GM19099 (cell line): ENCODE data around the gene ATXN7L3B.

Experiments
- POLR2A ChIP-seq: IDR thresholded peaks from 3 replicates; pipeline ENCODE4 v1.6.1; 2011; ENCODE audit warnings: low read depth; ENCODE audit not compliant: insufficient read length; ENCODE audit errors: extremely low read depth

ATXN7L3B gene

DNA sequence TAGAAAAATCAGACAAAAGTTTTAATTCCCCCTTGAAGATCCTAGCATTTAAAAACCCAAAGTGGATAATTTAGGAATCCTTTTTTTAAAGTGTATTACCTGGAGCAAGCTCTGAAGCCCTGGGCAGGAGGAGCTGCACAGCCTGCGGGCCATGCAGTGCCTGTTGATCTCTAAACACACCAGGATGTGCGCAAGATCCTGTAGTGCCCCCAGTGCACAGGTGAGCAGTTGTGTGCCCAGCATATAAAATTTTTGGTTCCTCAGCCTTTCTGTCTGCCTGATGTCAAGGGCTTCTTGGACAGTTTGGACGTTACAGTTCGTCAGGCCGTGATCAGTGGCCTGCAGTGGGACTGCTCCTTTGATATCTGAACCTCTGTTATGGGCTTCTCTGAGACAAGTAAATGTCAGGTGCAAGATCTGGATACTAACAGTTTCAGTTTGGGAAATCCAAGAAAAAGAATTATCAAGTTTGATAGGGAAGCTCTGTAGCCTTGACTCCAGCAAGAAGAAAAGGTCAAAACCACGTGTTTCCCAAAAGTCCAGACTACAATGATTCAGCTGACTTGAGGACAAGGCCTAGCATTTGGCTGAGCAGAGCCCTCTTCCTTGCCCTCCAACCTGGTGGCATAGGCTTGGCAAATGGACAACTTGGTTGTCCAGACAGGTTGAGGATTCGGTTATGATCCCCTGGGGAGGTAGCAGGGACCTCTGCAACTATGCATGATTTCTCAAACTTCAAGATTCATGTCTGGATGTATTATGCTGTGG is 1.0 kb downstream of the ATXN7L3B start:
- no peak for TF ChIP-seq POLR2A

DNA sequence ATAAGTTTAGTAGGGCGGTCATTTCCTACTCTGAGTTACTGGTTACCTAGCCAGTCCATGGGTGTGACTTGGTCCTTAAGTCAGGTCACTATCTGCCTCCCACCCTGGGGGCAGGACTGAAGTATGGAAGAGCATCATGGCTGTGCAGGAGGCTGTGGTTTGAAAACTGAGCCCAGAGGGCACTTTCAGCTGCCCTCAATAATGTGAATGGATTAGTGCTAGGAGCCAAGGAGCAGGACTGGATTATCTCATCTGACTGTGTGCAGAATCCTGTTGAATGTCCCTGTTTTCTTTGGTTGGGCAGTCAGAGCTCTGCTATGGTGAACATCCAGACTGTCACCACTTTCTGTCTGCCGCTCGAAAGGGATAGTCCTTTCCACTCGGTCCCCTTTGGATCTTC is 1.6 kb downstream of the ATXN7L3B start:
- TF ChIP-seq POLR2A: no peak

DNA sequence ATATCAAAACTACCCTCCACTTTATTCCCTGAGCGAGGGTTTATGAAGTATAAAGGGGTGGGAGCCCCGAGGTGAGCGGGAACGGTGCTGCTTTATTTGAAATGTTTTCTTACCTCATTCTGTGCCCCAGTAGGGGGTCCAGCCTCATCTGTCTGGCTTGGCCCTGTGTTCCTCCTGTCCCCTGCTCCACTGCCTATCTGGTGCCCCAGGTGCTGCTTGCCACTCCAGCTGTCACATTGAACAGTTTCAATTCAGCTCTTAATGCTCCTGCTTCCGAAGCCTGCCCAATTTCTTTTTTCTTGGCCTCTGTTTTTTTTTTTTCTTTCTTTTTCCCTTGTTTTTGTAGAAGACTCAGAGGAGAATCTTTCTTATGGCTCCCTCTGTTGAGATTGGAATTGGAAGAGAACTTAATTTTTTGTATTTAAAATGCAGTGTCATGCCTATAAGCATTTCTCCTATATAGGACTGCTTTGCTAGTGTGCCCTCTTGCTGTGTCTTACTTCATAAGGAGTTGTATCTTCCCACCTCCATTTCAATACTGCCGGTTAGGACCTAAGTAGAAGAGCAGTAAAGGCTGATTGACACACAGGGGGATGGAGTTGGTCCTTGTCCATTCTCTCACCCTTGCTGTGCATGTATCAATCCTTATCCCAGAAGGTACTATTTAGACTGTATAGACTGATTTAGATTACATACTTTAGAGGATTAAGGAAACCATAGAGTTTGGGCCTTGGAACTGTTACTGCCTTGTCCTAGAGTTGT is 2.3 kb downstream of the ATXN7L3B start:
- TF ChIP-seq POLR2A: no peak

DNA sequence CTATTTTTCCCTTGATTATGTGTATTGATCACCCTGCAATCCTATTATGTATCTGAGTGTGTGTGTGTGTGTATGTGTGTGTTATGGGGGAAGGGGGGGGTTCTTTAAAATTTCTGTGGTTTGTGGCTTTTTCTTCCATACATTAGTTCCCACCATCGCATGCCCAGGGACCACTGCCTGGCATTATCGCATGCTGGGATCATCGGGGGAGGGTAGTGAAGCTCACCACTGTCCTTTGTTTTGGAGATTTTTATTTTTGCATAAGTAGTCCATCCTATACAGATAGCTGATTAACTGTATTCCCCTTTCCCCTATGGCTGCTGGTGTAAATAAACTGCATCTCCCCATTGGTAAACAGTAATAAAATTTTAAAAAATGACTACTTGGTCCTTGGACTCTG is 3.4 kb downstream of the ATXN7L3B start:
- no peak for TF ChIP-seq POLR2A

DNA sequence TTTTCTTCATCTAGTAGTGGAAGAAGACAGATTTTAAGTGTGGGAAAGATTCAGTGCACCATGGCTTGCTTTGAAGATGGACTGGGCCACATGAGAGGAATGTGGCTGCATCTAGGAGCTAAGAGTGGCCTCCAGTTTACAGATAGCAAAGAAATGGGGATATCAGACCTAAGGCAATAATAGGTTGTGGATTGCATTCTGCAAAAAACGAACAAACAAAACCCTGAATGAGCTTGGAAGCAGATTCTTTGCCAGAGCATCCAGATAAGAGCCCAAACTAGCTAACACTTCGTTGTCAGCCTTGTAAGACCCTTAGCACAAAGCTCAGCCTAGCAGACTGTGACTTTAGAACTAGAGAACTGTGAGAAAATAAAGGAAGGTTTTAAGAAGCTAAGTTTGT is 9.6 kb downstream of the ATXN7L3B start:
- TF ChIP-seq POLR2A: no peak

DNA sequence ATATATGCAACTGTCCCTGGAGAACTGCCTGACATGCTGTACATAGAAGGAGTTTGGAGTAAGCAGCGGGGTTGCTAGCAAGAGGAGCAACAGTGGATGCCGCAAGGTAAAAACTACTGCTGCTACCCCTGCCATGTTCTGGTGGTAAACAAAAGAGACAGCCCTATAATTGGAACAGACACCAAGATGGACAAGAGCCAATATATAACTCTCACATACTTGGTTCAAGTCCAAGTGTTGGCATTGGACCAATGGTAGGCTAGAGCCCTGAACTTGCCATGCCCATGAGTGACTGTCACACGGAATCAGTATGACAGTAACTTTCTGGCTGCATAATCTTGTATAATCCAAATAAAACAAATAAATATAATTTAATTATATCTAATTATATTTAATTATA is 13.7 kb downstream of the ATXN7L3B start:
- no peak for TF ChIP-seq POLR2A

DNA sequence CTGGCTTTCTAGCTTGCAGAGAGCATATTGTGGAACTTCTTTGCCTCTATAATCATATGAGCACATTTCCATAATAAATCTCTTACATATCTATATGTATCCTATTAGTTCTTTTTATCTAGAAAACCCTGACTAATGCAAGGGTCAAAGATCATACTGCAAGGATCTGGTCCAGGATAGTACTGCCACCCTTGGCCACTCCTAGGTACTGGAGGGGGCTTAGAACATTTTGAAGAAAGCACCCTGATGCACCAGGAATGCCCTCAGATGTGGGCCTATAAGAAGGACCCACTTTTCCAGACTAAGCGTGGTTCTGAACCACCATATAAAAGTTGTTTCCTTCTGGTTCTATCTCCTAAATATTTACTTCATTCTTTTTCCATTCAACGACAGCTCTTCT is 14.6 kb downstream of the ATXN7L3B start:
- TF ChIP-seq POLR2A: no peak

DNA sequence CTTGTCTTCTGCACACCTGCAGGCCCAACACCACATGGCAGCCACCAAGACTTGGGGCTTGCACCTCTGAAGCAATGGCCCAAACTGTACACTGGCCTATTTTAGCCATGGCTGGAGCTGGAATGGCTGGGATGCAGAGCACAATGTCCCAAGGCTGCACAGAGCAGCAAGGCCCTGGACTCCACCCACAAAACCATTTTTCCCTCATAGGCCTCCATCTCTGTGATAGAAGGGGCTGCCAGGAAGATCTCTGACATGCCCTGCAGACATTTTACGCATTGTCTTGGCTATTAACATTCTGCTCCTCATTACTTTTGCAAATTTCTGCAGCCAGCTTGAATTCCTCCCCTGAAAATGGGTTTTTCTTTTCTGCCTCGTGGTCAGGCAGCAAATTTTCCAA is 22.1 kb downstream of the ATXN7L3B start:
- TF ChIP-seq POLR2A: no peak

DNA sequence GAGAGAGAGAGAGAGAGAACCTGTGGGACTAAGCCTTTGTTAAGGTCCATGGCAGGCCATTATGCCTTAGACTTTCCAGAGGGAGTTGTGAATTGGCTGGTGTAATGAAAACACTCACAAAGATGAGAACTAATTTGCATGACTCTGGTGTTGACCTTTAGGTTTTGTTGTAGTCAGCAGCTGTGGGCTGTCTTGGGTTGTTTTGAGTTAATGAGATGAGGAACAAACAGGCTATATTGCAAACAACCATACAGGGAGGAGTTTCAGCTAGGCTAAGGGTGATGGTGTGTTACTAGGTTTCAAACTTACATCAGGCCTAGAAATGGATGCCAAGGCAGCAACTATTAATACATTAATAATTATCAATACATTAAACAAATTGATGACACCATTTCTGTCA is 26.3 kb downstream of the ATXN7L3B start:
- TF ChIP-seq POLR2A: no peak

DNA sequence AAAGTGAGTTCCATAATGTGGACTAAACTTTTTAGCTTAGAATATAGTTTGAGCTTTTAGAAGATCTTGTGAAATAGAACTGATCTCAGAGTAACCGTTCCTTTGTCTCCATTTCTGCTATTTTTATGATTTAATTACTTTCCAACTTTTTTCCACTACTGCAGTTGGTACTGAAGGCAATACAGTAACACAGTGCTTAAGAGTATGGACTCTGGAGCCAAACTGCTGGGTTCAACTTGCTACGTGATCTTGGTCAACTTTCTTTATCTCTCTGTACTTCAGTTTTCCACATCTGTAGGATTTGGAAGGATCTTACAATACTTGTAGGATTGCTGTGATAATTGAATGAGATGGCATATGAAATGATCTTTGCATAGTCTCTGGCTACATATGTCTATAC is 40.9 kb downstream of the ATXN7L3B start:
- TF ChIP-seq POLR2A: no peak

DNA sequence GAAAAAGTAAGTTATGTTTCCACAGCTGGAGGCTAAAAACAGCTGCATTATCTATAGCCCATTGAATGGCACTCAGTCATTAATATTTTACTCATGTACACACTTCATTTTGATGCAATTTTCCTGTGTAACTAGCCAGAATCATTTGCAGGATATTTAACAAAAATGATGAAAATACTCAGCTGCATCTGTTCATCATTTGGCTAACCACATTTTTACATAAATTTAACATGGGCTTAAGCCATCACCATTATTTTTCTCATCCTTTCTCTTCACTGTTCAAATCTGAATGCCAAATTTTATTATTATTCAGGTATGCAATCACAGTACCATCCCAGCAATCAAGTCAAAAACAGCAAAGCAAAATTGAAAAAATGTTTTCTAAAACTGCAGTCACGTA is 41.8 kb downstream of the ATXN7L3B start:
- no peak for TF ChIP-seq POLR2A

DNA sequence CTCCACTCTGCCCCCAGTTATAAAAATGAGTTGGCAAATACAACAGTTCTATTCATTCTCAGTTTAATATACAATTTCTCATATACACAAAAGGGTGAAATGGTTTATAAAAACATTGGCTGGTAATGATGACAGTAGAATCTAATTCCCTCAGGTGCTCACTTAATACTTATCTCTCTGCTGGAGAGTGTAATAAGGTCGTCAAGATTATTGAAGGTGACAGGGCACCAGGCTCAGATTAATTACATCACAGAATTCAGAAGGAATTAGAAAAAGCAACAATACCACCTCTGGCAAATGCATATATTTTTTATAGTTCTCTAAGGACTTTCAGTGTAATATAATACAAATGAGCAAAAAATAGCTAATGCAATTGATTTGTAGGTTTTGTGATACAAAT is 42.3 kb downstream of the ATXN7L3B start:
- no peak for TF ChIP-seq POLR2A

DNA sequence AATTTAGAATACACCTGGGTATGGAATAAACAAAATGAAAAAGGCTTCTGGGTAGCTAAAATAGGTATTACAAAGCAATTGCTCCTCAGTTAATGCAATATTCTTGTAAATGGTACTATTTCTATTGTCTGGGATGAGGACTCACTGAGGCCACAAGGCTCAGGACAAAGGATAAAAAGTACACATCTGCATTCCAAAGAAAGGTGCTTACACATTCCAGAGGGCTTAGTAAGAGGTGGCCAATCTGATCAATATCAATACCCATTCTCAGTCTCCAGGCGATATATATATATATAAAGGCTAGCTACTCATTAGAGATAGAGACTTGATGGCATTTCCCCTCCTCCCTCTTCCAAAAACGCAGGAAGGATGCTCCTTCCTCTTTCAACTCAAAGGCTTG is 43.8 kb downstream of the ATXN7L3B start:
- TF ChIP-seq POLR2A: no peak

DNA sequence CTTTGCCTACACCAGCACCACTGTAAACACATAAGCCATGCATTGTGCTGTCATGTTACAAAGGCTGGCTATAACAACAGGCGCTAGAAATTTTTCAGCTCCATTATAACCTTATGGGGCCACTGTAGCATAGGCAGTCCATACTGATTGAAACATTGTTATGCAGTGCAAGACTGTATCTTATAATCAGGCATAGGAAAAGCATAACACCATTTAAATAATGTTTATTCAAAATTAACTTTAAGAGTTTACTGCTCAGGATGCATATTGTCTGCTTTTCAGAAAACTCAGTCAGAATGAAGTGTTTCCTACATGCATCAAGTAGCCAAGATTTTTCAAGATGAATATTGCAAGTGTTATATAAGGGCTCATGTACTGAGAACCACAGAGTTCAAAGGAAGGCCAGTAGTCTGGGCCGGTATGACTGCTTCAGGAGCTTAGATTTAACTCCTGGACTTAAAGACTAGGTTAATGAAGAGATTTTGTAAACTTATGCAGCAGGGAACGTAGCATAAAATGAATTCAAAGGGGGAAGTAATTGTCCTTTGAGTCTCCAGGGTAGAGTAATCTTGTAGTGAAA is 46.9 kb downstream of the ATXN7L3B start:
- TF ChIP-seq POLR2A: no peak

DNA sequence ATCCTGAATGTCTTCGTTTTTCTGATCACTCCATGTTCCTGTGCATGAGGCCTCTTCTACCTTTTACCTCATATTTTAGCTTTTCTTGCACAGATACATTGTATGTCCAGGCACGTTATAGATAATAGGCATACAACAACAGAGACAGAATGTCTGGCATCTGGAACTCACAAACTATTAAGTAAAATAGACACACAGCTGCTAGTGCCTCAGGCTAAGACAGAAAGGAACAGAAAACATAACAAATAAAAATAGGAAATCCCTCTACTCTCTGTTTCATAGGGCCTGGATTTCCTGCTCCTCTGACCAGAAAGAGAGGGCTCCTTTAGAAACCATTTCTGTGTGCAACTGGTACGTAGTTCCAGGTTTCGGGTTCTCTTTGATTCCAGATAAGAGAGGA is 48.6 kb downstream of the ATXN7L3B start:
- TF ChIP-seq POLR2A: no peak
